IMR-90 (cell line): ENCODE results near the gene STRN4. TPM values are rescaled to one million over a fixed set of nuclear protein-coding genes. Genes with fewer than 3 reads are reported as not detected.
"Not testable (repeated sequence)": the region's sequence is repeated elsewhere in the genome, so short reads cannot be mapped to it uniquely, and the experiment has no call there.

Source experiments
- ATAC-seq: fragments of 200-7000 bp; cut with Tn5 transposase; 2 replicates; pipeline ENCODE4 v1.9.1; 2020; ENCODE audit warnings: low read depth, mild to moderate bottlenecking, moderate library complexity
- BruUV-seq: library from RNA; stranded (reverse); fragments of 400-500 nt; replicated peaks from 2 replicates; lab custom pipeline; 2021; lab: Mats Ljungman, UMichigan
- CTCF ChIA-PET: fragments of 300-600 bp; formaldehyde crosslinking; extraction: SDS; loops from one replicate; lab custom pipeline; 2021; ENCODE audit warnings: antibody characterized with exemption; lab: Yijun Ruan, JAX
- POLR2A ChIA-PET: fragments of 300-600 bp; sonication (Branson Sonifier 250); formaldehyde crosslinking; loops from one replicate; lab custom pipeline; 2022; ENCODE audit warnings: antibody characterized with exemption; ENCODE audit not compliant: unreplicated experiment; lab: Charles Lee
- DNase-seq: peaks from one replicate; pipeline ENCODE4 v3.0.0; 2013
- H2AFZ ChIP-seq: replicated peaks from 2 replicates; pipeline ENCODE3; 2013; ENCODE audit warnings: low read length, mild to moderate bottlenecking; ENCODE audit not compliant: poor library complexity
- H2AK5ac ChIP-seq: 2 replicates; pipeline ENCODE4 v1.6.1; 2013; ENCODE audit warnings: low read depth, low read length, inconsistent platforms
- H2AK9ac ChIP-seq: replicated peaks from 2 replicates; pipeline ENCODE3; 2013; ENCODE audit warnings: mild to moderate bottlenecking, low read depth, low read length, moderate library complexity; ENCODE audit not compliant: poor library complexity
- H2BK120ac ChIP-seq: 2 replicates; pipeline ENCODE4 v1.6.1; 2013; ENCODE audit warnings: low read depth, low read length, inconsistent platforms
- H2BK15ac ChIP-seq: 3 replicates; pipeline ENCODE4 v1.6.1; 2013; ENCODE audit warnings: low read depth, low read length, inconsistent platforms
- H2BK20ac ChIP-seq: 2 replicates; pipeline ENCODE4 v1.6.1; 2013; ENCODE audit warnings: low read depth, mild to moderate bottlenecking, inconsistent platforms, low read length, moderate library complexity
- H2BK5ac ChIP-seq: 2 replicates; pipeline ENCODE4 v1.6.1; 2013; ENCODE audit warnings: mild to moderate bottlenecking, low read depth, low read length, inconsistent platforms; ENCODE audit not compliant: poor library complexity, severe bottlenecking
- H3K14ac ChIP-seq: replicated peaks from 2 replicates; pipeline ENCODE4 v1.6.1; 2013; ENCODE audit warnings: low read depth, low read length, inconsistent platforms
- H3K18ac ChIP-seq: 2 replicates; pipeline ENCODE4 v1.6.1; 2013; ENCODE audit warnings: low read depth, low read length, control low read depth
- H3K23ac ChIP-seq: 2 replicates; pipeline ENCODE4 v1.6.1; 2013; ENCODE audit warnings: low read depth, low read length, inconsistent platforms
- H3K27ac ChIP-seq: 2 replicates; pipeline ENCODE4 v1.5.1; 2013; ENCODE audit warnings: mild to moderate bottlenecking, control low read depth, low read length; ENCODE audit not compliant: insufficient read depth
- H3K27me3 ChIP-seq: 2 replicates; pipeline ENCODE4 v1.6.1; 2013; ENCODE audit warnings: low read length; ENCODE audit not compliant: control insufficient read depth, insufficient read depth
- H3K36me3 ChIP-seq: 2 replicates; pipeline ENCODE4 v1.6.1; 2013; ENCODE audit warnings: low read length, mixed read lengths; ENCODE audit not compliant: control insufficient read depth, insufficient read depth
- H3K4ac ChIP-seq: 2 replicates; pipeline ENCODE4 v1.6.1; 2013; ENCODE audit warnings: low read depth, low read length, inconsistent platforms
- H3K4me1 ChIP-seq: 2 replicates; pipeline ENCODE4 v1.6.1; 2013; ENCODE audit warnings: low read length, mixed read lengths; ENCODE audit not compliant: control insufficient read depth, insufficient read depth
- H3K4me2 ChIP-seq: 2 replicates; pipeline ENCODE4 v1.6.1; 2013; ENCODE audit warnings: low read depth, mild to moderate bottlenecking, control low read depth, low read length, moderate library complexity
- H3K4me3 ChIP-seq: 2 replicates; pipeline ENCODE4 v1.5.1; 2013; ENCODE audit warnings: low read depth, mild to moderate bottlenecking, control low read depth, low read length, moderate library complexity; ENCODE audit not compliant: insufficient read depth
- H3K56ac ChIP-seq: 2 replicates; pipeline ENCODE4 v1.6.1; 2013; ENCODE audit warnings: low read length, inconsistent platforms; ENCODE audit not compliant: insufficient read depth; ENCODE audit errors: extremely low read depth
- H3K79me1 ChIP-seq, 2 experiments: 2 replicates each; pipeline ENCODE4 v1.6.1; 2013; ENCODE audit warnings: low read length in 2 of 2, inconsistent platforms in 1 of 2, low read depth in 1 of 2
- H3K9ac ChIP-seq: 2 replicates; pipeline ENCODE4 v1.6.1; 2013; ENCODE audit warnings: low read depth, low read length, control low read depth
- H3K9me1 ChIP-seq: 2 replicates; pipeline ENCODE4 v1.6.1; 2013; ENCODE audit warnings: low read length, inconsistent platforms; ENCODE audit not compliant: insufficient read depth
- H3K9me3 ChIP-seq: 2 replicates; pipeline ENCODE4 v1.6.1; 2013; ENCODE audit warnings: low read length; ENCODE audit not compliant: control insufficient read depth, insufficient read depth
- H4K20me1 ChIP-seq: 2 replicates; pipeline ENCODE4 v1.6.1; 2013; ENCODE audit warnings: low read length, inconsistent platforms; ENCODE audit not compliant: insufficient read depth
- H4K5ac ChIP-seq: 2 replicates; pipeline ENCODE4 v1.6.1; 2013; ENCODE audit warnings: mild to moderate bottlenecking, low read depth, low read length, control low read depth
- H4K8ac ChIP-seq, 2 experiments: 2 replicates each; pipeline ENCODE4 v1.6.1; 2013; ENCODE audit warnings: low read depth in 2 of 2, low read length in 2 of 2, control low read depth in 1 of 2, inconsistent platforms in 1 of 2
- H4K91ac ChIP-seq: 2 replicates; pipeline ENCODE4 v1.6.1; 2013; ENCODE audit warnings: low read depth, low read length, inconsistent platforms; ENCODE audit not compliant: insufficient read depth
- MAZ ChIP-seq: IDR thresholded peaks from 2 replicates; pipeline ENCODE4 v1.6.1; 2012; ENCODE audit warnings: low read depth, mild to moderate bottlenecking, low read length, improper control_type of control experiment, moderate library complexity, borderline replicate concordance
- WGBS, 2 experiments: methylation state at CpG; one replicate each; pipeline versions ENCODE4 v1.1.5 to v1.1.7; 2013; ENCODE audit warnings: missing lambda C conversion rate in 2 of 2; ENCODE audit not compliant: insufficient read length in 1 of 2; ENCODE audit errors: extremely low coverage in 2 of 2; 5-methylcytosine and 5-hydroxymethylcytosine counted together
- dilution Hi-C: fragments of 300-500 bp; cut with HindIII; formaldehyde crosslinking; loops from one replicate; pipeline ENCODE4 v1.14.3; 2018; ENCODE audit warnings: low sequenced_read_pairs; ENCODE audit not compliant: unreplicated experiment
- in situ Hi-C: fragments of 300-500 bp; cut with MboI; formaldehyde crosslinking; loops from 3 replicates; pipeline ENCODE4 v1.14.3; 2019; ENCODE audit warnings: low sequenced_read_pairs, inconsistent platforms, mixed read lengths
- intact Hi-C: fragments of 100-400 bp; cut with micrococcal nuclease; formaldehyde crosslinking; loops from 2 replicates; pipeline ENCODE4 v1.10.0; 2022
- polyA plus RNA-seq, 3 experiments: library from polyadenylated mRNA; depleted of rRNA; stranded (reverse); fragments of >200 nt; gene quantifications; 2 replicates each; pipeline ENCODE4 v1.2.3, GENCODE V29; 2012; ENCODE audit warnings: low replicate concordance in 1 of 3
- total RNA-seq: library from RNA; depleted of rRNA; stranded (reverse); fragments of >200 nt; gene quantifications from 2 replicates; pipeline ENCODE4 v1.2.3, GENCODE V29; 2012
- TF ChIP-seq, protein P1 (sequence below): fragments of 150-350 bp; IDR thresholded peaks from 2 replicates; pipeline ENCODE4 v1.6.1; 2016; ENCODE audit warnings: low read depth, mild to moderate bottlenecking, low read length, moderate library complexity, borderline replicate concordance

The STRN4 gene
- total and polyA plus RNA-seq, 2 of the 4 experiments (the other 2 are of a cell fraction), result 36.7 to 112 TPM

DNA sequence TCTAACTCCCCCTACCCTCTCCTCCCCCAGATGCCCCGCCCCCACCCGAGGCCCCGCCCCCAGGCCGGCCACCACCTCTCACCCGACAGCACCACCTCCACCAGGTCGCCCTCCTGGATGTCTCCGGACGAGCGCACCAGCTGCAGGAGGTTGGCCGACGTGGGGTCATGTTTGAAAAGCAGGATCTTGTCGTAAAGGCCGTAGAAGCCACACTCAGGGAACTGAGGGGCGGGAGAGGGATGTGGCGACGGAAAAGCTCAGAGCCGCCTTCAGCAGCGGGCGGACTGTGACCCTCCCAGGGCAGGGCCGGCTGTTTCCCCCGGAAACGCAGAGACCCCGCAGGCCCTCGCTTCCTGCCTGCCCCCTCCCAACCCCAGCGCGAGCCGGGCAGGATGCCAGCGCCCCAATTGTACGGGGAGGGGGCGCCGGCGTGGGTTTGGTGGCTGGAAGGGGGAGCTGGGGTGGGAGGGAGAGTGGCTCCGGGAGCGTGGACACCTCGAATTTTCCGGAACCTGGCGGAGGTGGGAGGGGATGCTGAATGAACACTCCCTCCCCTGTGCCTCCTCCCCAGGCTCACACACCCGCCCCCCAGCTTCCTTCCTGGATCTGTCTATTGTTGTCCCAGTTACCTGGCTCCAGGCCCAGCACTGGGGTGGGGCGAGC lies 32.3 kb downstream of the STRN4 start:
- peaks cover 2% of the 10 kb centered on the region; the same call in 1 of the 2 replicates for H4K20me1 ChIP-seq
- no TSS peak for BruUV-seq
- H4K5ac ChIP-seq, result peak overlapping the region; percentile 83; the same call in 1 of the 2 replicates
- peak overlapping the region; percentile 59 for H3K23ac ChIP-seq
- in situ Hi-C loops, result no loop called here
- H2BK120ac ChIP-seq, result peak overlapping the region; percentile 6; the same call in 1 of the 2 replicates
- dilution Hi-C loops, result no loop called here
- H3K4me3 ChIP-seq, result peak overlapping the region; percentile 42
- peak overlapping the region; percentile 94 for H2AFZ ChIP-seq
- peak overlapping the region; percentile 86 for H3K4ac ChIP-seq
- H3K18ac ChIP-seq, result 0 out of 2 replicates have a peak overlapping the region, but pooled peaks have one; percentile 66
- peak overlapping the region; percentile 55; the same call in 1 of the 2 replicates for H4K91ac ChIP-seq
- H3K36me3 ChIP-seq, result peaks cover 8% of the 10 kb centered on the region
- H4K8ac ChIP-seq, result peak overlapping the region; percentile 85 to 88; a peak in 3 of 4 replicates
- H2BK5ac ChIP-seq, result peak overlapping the region; percentile 36
- peak overlapping the region; percentile 96 for H2AK9ac ChIP-seq
- no peak overlapping the region for H2BK20ac ChIP-seq
- no peak overlapping the region for H3K56ac ChIP-seq
- no peaks in the 10 kb centered on the region for H3K9me3 ChIP-seq
- peak overlapping the region; percentile 94 for H2AK5ac ChIP-seq
- H3K79me1 ChIP-seq, result peaks cover 3 to 45% of the 10 kb centered on the region in 2 experiments
- DNase-seq (peak; percentile 63), ATAC-seq (peak; percentile 22)
- CTCF ChIA-PET, result interaction anchor here (0.5 kb wide), 1 partner anchor 126 kb away, joined by 3 read pairs; no protein-coding TSS in a partner anchor
- peak overlapping the region; percentile 96 for H3K4me2 ChIP-seq
- peak overlapping the region; percentile 45 for H3K27ac ChIP-seq
- H3K27me3 ChIP-seq, result no peaks in the 10 kb centered on the region
- H3K9ac ChIP-seq, result peak overlapping the region; percentile 63
- TF ChIP-seq MAZ, result peak; percentile 80; the same call in 1 of the 2 replicates
- TF ChIP-seq, protein P1, sequence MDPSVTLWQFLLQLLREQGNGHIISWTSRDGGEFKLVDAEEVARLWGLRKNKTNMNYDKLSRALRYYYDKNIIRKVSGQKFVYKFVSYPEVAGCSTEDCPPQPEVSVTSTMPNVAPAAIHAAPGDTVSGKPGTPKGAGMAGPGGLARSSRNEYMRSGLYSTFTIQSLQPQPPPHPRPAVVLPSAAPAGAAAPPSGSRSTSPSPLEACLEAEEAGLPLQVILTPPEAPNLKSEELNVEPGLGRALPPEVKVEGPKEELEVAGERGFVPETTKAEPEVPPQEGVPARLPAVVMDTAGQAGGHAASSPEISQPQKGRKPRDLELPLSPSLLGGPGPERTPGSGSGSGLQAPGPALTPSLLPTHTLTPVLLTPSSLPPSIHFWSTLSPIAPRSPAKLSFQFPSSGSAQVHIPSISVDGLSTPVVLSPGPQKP, result no peak
- peaks cover 7% of the 10 kb centered on the region for H3K4me1 ChIP-seq
- H3K9me1 ChIP-seq, result no peaks in the 10 kb centered on the region
- peak overlapping the region; percentile 78 for H3K14ac ChIP-seq
- POLR2A ChIA-PET, result interaction anchor here (0.5 to 0.8 kb wide), 2 partner anchors 10 to 25 kb away, joined by 19 to 21 read pairs; no protein-coding TSS in a partner anchor
- intact Hi-C loops, result no loop called here
- no peak overlapping the region for H2BK15ac ChIP-seq
- no CpG with 5 or more reads among the region's 39 CpGs for WGBS, 2 experiments

DNA sequence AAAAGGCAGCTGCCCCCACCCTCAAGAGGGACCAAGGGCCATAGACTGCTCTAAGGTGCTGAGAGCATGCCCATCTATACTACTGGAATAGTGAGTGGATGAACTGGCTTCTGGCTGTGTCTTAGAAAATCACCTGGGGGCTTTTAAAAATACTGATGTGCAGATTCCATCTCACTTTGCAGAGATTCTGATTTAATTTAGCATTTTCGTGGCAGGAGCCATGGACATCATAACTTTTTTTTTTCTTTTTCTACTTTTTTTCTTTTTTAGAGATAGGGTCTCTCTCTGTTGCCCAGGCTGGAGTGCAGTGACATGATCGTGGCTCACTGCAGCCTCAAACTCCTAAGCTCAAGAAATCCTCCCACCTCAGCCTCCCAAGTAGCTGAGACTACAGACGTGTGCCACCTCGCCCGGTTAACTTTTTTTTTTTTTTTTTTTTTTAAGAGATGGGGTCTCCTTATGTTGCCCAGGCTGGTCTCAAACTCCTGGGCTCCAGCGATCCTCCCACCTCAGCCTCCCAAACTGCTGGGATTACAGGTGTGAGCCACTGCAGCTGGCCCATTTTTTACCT lies 33.4 kb downstream of the STRN4 start:
- intact Hi-C loops, H3K4me2 ChIP-seq, H3K9me1 ChIP-seq, H3K9ac ChIP-seq, ATAC-seq, H4K20me1 ChIP-seq, H2BK15ac ChIP-seq, BruUV-seq, CTCF ChIA-PET, H3K4ac ChIP-seq, H4K91ac ChIP-seq, H3K4me3 ChIP-seq, H3K18ac ChIP-seq, H3K14ac ChIP-seq, H4K8ac ChIP-seq, DNase-seq, H3K27ac ChIP-seq, dilution Hi-C loops, H2BK20ac ChIP-seq, H2BK5ac ChIP-seq, H2AK9ac ChIP-seq, H2AK5ac ChIP-seq, H4K5ac ChIP-seq, H2BK120ac ChIP-seq, H3K4me1 ChIP-seq, H3K56ac ChIP-seq, H3K27me3 ChIP-seq, H2AFZ ChIP-seq, in situ Hi-C loops, H3K9me3 ChIP-seq: not testable (repeated sequence)
- H3K23ac ChIP-seq, result 0 out of 2 replicates have a peak overlapping the region, but pooled peaks have one; percentile 79
- no CpG with 5 or more reads among the region's 6 CpGs for WGBS, 2 experiments
- POLR2A ChIA-PET, result interaction anchor here (0.8 kb wide), 1 partner anchor 27 kb away, joined by 19 read pairs; no protein-coding TSS in a partner anchor
- H3K79me1 ChIP-seq, result peaks cover 3 to 43% of the 10 kb centered on the region in 2 experiments
- H3K36me3 ChIP-seq, result peaks cover 14% of the 10 kb centered on the region
